Ramos (cell line): ENCODE measurements around the gene OLFML3.
"Not testable (repeated sequence)": the region's sequence is repeated elsewhere in the genome, so short reads cannot be mapped to it uniquely, and the experiment has no call there.

Source experiments
- in situ Hi-C: fragments of 300-500 bp; cut with MboI; formaldehyde crosslinking; loops from one replicate; pipeline ENCODE4 v1.14.3; 2022; ENCODE audit warnings: low sequenced_read_pairs; ENCODE audit not compliant: unreplicated experiment

The OLFML3 gene

GRCh38 chr1:114015075-114015474 is 35.8 kb downstream of the OLFML3 start:
- in situ Hi-C loops = no loop called here

- in situ Hi-C loops = not testable (repeated sequence)
Measured at GRCh38 chr1:114019724-114020123, 40.5 kb downstream of the OLFML3 start.

GRCh38 chr1:114021665-114022099 is 42.4 kb downstream of the OLFML3 start:
- in situ Hi-C loops = no loop called here

- in situ Hi-C loops = no loop called here
Measured at GRCh38 chr1:114022877-114023276, 43.6 kb downstream of the OLFML3 start.

GRCh38 chr1:114023377-114023776 is 44.1 kb downstream of the OLFML3 start:
- in situ Hi-C loops = no loop called here

- in situ Hi-C loops = no loop called here
Measured at GRCh38 chr1:114024049-114024448, 44.8 kb downstream of the OLFML3 start.

GRCh38 chr1:114025609-114026401 is 46.5 kb downstream of the OLFML3 start:
- in situ Hi-C loops = no loop called here

GRCh38 chr1:114026797-114027196 is 47.5 kb downstream of the OLFML3 start:
- in situ Hi-C loops = no loop called here
